ENCODE measurements around the gene SHFL.

DNA sequence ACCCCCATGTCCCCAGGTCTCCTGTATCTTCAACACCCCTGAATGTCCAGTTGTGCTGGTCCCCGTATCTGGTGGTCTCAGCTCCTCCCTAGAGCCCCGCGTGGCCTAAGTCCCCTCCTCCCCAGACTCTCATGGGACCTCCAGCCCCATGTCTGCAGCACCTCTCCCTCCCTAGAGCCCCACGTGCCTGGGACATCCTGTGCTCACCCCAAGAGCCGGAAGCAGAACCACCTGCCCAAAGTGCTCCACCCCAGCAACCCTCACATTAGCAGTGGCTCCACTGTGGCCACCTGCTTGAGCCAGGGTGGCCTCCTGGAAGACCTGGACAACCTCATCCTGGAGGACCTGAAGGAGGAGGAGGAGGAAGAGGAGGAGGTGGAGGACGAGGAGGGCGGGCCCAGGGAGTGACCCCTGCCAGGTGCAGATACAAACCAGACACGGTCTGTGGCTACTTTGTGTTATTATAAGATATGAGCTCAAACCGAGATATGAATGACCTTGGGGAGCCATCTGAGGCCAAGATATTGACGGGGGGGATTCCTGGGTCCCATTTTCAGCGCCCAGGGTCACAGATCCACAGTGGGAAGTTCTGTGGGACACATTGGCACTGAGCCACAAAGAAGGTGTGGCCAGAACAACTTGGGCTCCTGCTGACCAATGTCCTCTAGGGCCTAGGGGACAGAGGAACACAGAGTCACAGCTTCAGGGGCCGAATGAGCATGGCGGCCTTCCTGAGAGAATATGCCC lies 6.0 kb downstream of the SHFL start:
- TF ChIP-seq, protein P1, sequence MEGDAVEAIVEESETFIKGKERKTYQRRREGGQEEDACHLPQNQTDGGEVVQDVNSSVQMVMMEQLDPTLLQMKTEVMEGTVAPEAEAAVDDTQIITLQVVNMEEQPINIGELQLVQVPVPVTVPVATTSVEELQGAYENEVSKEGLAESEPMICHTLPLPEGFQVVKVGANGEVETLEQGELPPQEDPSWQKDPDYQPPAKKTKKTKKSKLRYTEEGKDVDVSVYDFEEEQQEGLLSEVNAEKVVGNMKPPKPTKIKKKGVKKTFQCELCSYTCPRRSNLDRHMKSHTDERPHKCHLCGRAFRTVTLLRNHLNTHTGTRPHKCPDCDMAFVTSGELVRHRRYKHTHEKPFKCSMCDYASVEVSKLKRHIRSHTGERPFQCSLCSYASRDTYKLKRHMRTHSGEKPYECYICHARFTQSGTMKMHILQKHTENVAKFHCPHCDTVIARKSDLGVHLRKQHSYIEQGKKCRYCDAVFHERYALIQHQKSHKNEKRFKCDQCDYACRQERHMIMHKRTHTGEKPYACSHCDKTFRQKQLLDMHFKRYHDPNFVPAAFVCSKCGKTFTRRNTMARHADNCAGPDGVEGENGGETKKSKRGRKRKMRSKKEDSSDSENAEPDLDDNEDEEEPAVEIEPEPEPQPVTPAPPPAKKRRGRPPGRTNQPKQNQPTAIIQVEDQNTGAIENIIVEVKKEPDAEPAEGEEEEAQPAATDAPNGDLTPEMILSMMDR (IDR thresholded peaks at IDR 0.05) = no peak
- TF ChIP-seq EP300 (IDR thresholded peaks at IDR 0.05) (no peak), POLR2A (IDR thresholded peaks at IDR 0.05) (no peak)
